GM12878 (cell line): ENCODE measurements around the gene SIGLEC6. TPM values are rescaled to one million over a fixed set of nuclear protein-coding genes. Genes with fewer than 3 reads are reported as not detected.

ENCODE experiments used
- ATAC-seq: fragments of 200-7000 bp; cut with Tn5 transposase; 3 replicates; pipeline ENCODE4 v1.9.1; 2020; ENCODE audit warnings: mild to moderate bottlenecking, moderate library complexity
- BruUV-seq: library from RNA; stranded (reverse); fragments of 400-500 nt; replicated peaks from 2 replicates; lab custom pipeline; 2021; lab: Mats Ljungman, UMichigan
- CTCF ChIA-PET: fragments of 300-600 bp; sonication (Branson Sonifier 250); formaldehyde crosslinking; extraction: SDS; loops from one replicate; lab custom pipeline; 2021; ENCODE audit warnings: inconsistent platforms; lab: Yijun Ruan, JAX
- POLR2A ChIA-PET: fragments of 350-600 bp; formaldehyde crosslinking; extraction: SDS; loops from one replicate; lab custom pipeline; 2021; ENCODE audit warnings: inconsistent platforms; lab: Charles Lee
- RAD21 ChIA-PET: fragments of 300-600 bp; sonication (Branson Sonifier 250); formaldehyde crosslinking; loops from one replicate; lab custom pipeline; 2023; ENCODE audit warnings: antibody characterized with exemption; ENCODE audit not compliant: unreplicated experiment; lab: Charles Lee
- SMC1A ChIA-PET: fragments of 300-600 bp; sonication (Branson Sonifier 250); formaldehyde crosslinking; loops from one replicate; lab custom pipeline; 2023; ENCODE audit not compliant: unreplicated experiment, uncharacterized antibody; lab: Charles Lee
- DNase-seq: peaks from one replicate; pipeline ENCODE4 v3.0.0-alpha.2; 2011; ENCODE audit warnings: low read depth, low spot score
- FAIRE-seq: peaks from 3 replicates; lab custom pipeline; 2011; peaks lifted over from hg19 to GRCh38; lab: Jason Lieb, UNC
- H2AFZ ChIP-seq: 2 replicates; pipeline ENCODE4 v1.6.0; 2011; ENCODE audit warnings: low read depth, low read length, control low read depth; ENCODE audit not compliant: control insufficient read depth
- H3K27ac ChIP-seq: 2 replicates; pipeline ENCODE4 v1.5.1; 2011; ENCODE audit warnings: control low read depth; ENCODE audit not compliant: control insufficient read depth, insufficient read depth
- H3K27me3 ChIP-seq, 2 experiments: replicated peaks in 1 of 2; 2 replicates each; pipeline versions ENCODE4 v1.6.0 to v1.6.1; 2011; ENCODE audit warnings: low read length in 1 of 2; ENCODE audit not compliant: control insufficient read depth in 2 of 2, insufficient read depth in 2 of 2
- H3K36me3 ChIP-seq, 2 experiments: 2 replicates each; pipeline ENCODE4 v1.5.1; 2011; ENCODE audit warnings: low read length in 1 of 2; ENCODE audit not compliant: control insufficient read depth in 2 of 2, insufficient read depth in 2 of 2
- H3K4me1 ChIP-seq: 2 replicates; pipeline ENCODE4 v1.6.1; 2011; ENCODE audit warnings: mild to moderate bottlenecking, low read length, moderate library complexity, mixed read lengths; ENCODE audit not compliant: control insufficient read depth, insufficient read depth
- H3K4me2 ChIP-seq: 2 replicates; pipeline ENCODE4 v1.6.0; 2011; ENCODE audit warnings: control low read depth; ENCODE audit not compliant: control insufficient read depth, insufficient read depth
- H3K4me3 ChIP-seq: fragments of 200-600 bp; sonication (generic); 2 replicates; pipeline ENCODE4 v1.5.1; 2016
- H3K79me2 ChIP-seq: 2 replicates; pipeline ENCODE4 v1.6.0; 2011; ENCODE audit warnings: low read length; ENCODE audit not compliant: control insufficient read depth, insufficient read depth
- H3K9ac ChIP-seq: 2 replicates; pipeline ENCODE4 v1.8.0; 2011; ENCODE audit warnings: low read length, control low read depth, mixed read lengths; ENCODE audit not compliant: control insufficient read depth, insufficient read depth
- H3K9me3 ChIP-seq: replicated peaks from 3 replicates; pipeline ENCODE4 v1.5.1; 2011; ENCODE audit warnings: mild to moderate bottlenecking, low read length; ENCODE audit not compliant: control insufficient read depth, insufficient read depth
- H4K20me1 ChIP-seq: 2 replicates; pipeline ENCODE4 v1.6.0; 2011; ENCODE audit not compliant: control insufficient read depth, insufficient read depth
- CBFB ChIP-seq: IDR thresholded peaks from 2 replicates; pipeline ENCODE4 v1.6.1; 2016; ENCODE audit warnings: antibody characterized with exemption, low read depth
- MLLT1 ChIP-seq: fragments of 450-650 bp; IDR thresholded peaks from 2 replicates; pipeline ENCODE4 v1.6.1; 2016; ENCODE audit warnings: mild to moderate bottlenecking
- NBN ChIP-seq: fragments of 450-650 bp; IDR thresholded peaks from 2 replicates; pipeline ENCODE4 v1.6.1; 2016
- POLR2AphosphoS2 ChIP-seq: IDR thresholded peaks from 2 replicates; pipeline ENCODE4 v1.6.1; 2011; ENCODE audit warnings: low read depth, mild to moderate bottlenecking, low read length, improper control_type of control experiment, moderate library complexity
- REST ChIP-seq: IDR thresholded peaks from 2 replicates; pipeline ENCODE4 v1.6.1; 2012; ENCODE audit warnings: mild to moderate bottlenecking, low read depth, low read length
- SMAD5 ChIP-seq: IDR thresholded peaks from 2 replicates; pipeline ENCODE4 v1.6.1; 2016; ENCODE audit warnings: antibody characterized with exemption, low read depth
- STAT3 ChIP-seq: IDR thresholded peaks from 2 replicates; pipeline ENCODE4 v1.6.1; 2011; ENCODE audit warnings: low read depth, low read length, improper control_type of control experiment
- TARDBP ChIP-seq: IDR thresholded peaks from 2 replicates; pipeline ENCODE4 v1.6.1; 2016; ENCODE audit warnings: borderline replicate concordance
- YY1 ChIP-seq: IDR thresholded peaks from 2 replicates; pipeline ENCODE4 v1.6.1; 2011; ENCODE audit warnings: low read depth, mild to moderate bottlenecking, low read length
- ZNF384 ChIP-seq: IDR thresholded peaks from 2 replicates; pipeline ENCODE4 v1.6.1; 2012; ENCODE audit warnings: low read depth, mild to moderate bottlenecking, low read length, improper control_type of control experiment, borderline replicate concordance
- WGBS: methylation state at CpG from one replicate; pipeline ENCODE4 v1.1.6; 2016; ENCODE audit warnings: low lambda C conversion rate; ENCODE audit not compliant: insufficient replicate concordance, insufficient coverage; ENCODE audit errors: missing lambda C conversion rate; 5-methylcytosine and 5-hydroxymethylcytosine counted together
- in situ Hi-C: fragments of 300-500 bp; cut with MboI; formaldehyde crosslinking; loops from 9 replicates; pipeline ENCODE4 v1.14.3; 2018; ENCODE audit warnings: mixed read lengths
- intact Hi-C: fragments of 100-400 bp; cut with micrococcal nuclease; formaldehyde crosslinking; loops from one replicate; pipeline ENCODE4 v1.14.2; 2022; ENCODE audit not compliant: unreplicated experiment
- polyA plus RNA-seq, 11 experiments: library from polyadenylated mRNA; depleted of rRNA in 4 of 11; unstranded in 6 of 11; stranded (reverse) in 5 of 11; fragments of >200 nt; fragmentation: Nextera tagmentation in 4 of 11; fragmentation: Illumina TruSeq in 1 of 11; extraction: Ambion mirVana in 4 of 11; extraction: Trizol in 1 of 11; gene quantifications; 1 replicate in 1 of 11; 2 replicates in 10 of 11; pipeline versions ENCODE4 v1.2.1 to v1.2.3, GENCODE V29; 2011 to 2016; ENCODE audit warnings: inconsistent platforms in 2 of 11, missing spikeins in 2 of 11, low read depth in 1 of 11
- total RNA-seq, 4 experiments: library from RNA; depleted of rRNA in 3 of 4; stranded (reverse); fragments of >200 nt in 3 of 4; fragmentation: Illumina TruSeq in 1 of 4; extraction: Trizol in 1 of 4; gene quantifications; 2 replicates each; pipeline versions ENCODE4 v1.2.1 to v1.2.3, GENCODE V29; 2013 to 2021

Gene SIGLEC6
- total and polyA plus RNA-seq, 10 of the 15 experiments (the other 5 are each of a cell fraction or from before 2014, with no cell fraction given): 0.08 to 0.40 (median 0.27) TPM; not detected in 2

GRCh38 chr19:51531349-51532315 lies at the start of gene SIGLEC6 (continued):
- 0 out of 2 replicates have a peak, but pooled peaks have one; percentile 31 for TF ChIP-seq MLLT1

GRCh38 chr19:51576850-51577249 lies 45.4 kb upstream of the SIGLEC6 start:
- Histone ChIP-seq H3K4me3 (peak overlapping the region; percentile 15; the same call in 1 of the 2 replicates), H4K20me1 (no peaks in the 10 kb centered on the region), H3K4me2 (peak overlapping the region; percentile 57), H3K9me3 (no peaks in the 10 kb centered on the region), H3K79me2 (peaks cover 14% of the 10 kb centered on the region), H3K27me3 (no peaks in the 10 kb centered on the region), H3K27ac (no peak overlapping the region), H3K36me3 (peaks cover 6 to 18% of the 10 kb centered on the region in 2 experiments), H3K9ac (no peak overlapping the region), H3K4me1 (peaks cover 8% of the 10 kb centered on the region; the same call in 1 of the 2 replicates), H2AFZ (no peak overlapping the region)
- RAD21 ChIA-PET: interaction anchor here (0.8 kb wide), 1 partner anchor 1854 kb away, joined by 3 read pairs; no protein-coding TSS in a partner anchor
- 0 out of 3 replicates have a peak, but pooled peaks have one; percentile 22 for ATAC-seq
- POLR2A ChIA-PET: no interaction called here
- CTCF ChIA-PET: interaction anchor here (0.6 kb wide), 1 partner anchor 80 kb away, joined by 3 read pairs; no protein-coding TSS in a partner anchor
- DNase-seq: no peak
- peak; percentile 27 for FAIRE-seq
- intact Hi-C loops: no loop called here
- BruUV-seq: no TSS peak
- WGBS: 58% methylated on average over 6 of the region's 6 CpGs
- SMC1A ChIA-PET: no interaction called here
- in situ Hi-C loops: no loop called here
- no peak for TF ChIP-seq SMAD5
- no peak for TF ChIP-seq STAT3
- TF ChIP-seq CBFB: no peak
- TF ChIP-seq YY1: 0 out of 2 replicates have a peak, but pooled peaks have one; percentile 3
- TF ChIP-seq ZNF384: no peak
- no peak for TF ChIP-seq REST
- no peak for TF ChIP-seq POLR2AphosphoS2
- no peak for TF ChIP-seq NBN
- no peak for TF ChIP-seq TARDBP
